ENCODE measurements around the gene GRK5.
"Not testable (repeated sequence)": the region's sequence is repeated elsewhere in the genome, so short reads cannot be mapped to it uniquely, and the experiment has no call there.

GRK5 gene

DNA sequence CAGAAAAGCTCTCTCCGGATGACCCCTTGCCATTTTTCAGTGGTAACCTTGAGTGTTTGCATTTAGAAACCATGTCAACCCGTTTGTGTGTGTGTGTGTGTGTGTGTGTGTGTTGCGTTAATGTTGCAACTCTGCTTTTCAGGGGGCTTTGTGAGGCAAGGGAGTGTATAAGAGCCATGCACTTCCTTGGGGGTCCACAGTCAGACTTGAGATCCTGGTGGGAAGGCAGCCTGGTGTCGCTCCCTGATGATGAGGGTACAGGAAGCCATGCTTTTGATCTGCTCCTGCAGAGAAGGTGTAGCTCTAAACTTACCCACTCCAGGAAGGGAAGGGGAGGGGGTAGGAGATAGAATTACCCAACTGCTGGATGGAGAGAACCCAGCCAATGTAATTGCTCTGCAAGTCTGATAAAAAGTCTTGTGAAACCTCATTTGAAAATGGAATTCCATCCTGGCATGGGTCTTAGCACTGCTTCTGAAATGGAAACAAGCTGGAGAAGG lies 10.7 kb downstream of the GRK5 start:
- in situ Hi-C loops (cut with HindIII; ENCODE audit: low sequenced_read_pairs), result loop anchor here (25.0 kb wide), 2 partner anchors 194 to 269 kb away; no protein-coding TSS in a partner anchor

DNA sequence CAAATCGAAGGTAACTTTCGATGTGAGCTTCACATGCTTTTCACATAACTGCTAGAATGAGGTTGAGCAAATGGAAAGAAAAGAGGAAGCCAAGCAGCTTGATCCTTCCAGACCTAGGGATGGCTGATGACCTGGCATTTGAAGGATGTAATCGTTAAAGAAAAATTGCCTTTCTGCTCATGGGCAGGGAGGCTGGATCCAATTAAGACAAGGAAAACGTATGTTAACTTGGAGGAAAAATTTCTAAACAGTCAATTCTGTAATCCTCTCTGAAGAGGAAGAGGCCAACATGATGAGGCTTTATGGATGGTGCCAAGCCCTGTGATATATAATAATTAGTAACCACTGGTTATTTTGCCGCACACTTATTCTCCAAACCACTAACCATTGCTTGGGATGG lies 12.5 kb downstream of the GRK5 start:
- in situ Hi-C loops (cut with HindIII; ENCODE audit: low sequenced_read_pairs), result loop anchor here (25.0 kb wide), 2 partner anchors 192 to 267 kb away; no protein-coding TSS in a partner anchor

DNA sequence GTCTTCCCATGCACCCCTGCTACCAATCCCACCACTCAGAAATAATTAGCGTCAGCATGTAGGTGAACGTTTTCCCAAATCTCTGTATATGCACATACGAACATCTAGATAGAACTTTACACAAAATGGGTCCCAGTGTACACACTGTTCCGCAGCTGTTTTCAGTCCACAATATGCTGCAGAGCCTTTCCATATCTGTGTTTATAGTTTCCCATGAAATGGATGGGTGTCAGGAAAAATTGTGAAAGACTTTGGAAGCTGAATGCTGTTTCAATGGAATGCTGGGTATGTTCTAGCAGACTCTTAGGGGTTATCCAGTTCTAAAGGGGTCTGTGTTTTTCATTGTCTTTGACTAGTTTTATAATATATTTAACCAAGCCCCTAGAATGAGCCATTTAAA lies 13.8 kb downstream of the GRK5 start:
- in situ Hi-C loops (cut with HindIII; ENCODE audit: low sequenced_read_pairs), result loop anchor here (25.0 kb wide), 2 partner anchors 191 to 266 kb away; no protein-coding TSS in a partner anchor

DNA sequence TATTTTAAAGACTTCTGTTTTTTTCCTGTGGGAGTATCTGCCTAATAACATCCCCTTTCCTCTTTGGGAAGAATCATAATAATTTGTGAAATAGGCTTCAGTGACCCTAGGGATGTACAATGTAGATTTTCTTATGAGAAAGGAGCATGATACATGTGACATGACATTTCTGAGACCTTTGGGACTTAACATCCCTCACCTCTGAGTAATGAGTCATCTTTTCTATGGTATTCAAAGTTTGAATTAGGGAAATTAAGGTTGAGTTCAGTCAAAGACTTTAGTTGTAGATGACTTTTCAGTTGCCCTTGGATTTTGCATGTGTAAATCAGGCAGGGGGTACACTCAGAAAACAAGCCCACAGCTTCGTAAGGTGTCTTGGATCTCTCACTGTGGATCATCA lies 14.3 kb downstream of the GRK5 start:
- in situ Hi-C loops (cut with HindIII; ENCODE audit: low sequenced_read_pairs), result loop anchor here (25.0 kb wide), 2 partner anchors 191 to 266 kb away; no protein-coding TSS in a partner anchor

DNA sequence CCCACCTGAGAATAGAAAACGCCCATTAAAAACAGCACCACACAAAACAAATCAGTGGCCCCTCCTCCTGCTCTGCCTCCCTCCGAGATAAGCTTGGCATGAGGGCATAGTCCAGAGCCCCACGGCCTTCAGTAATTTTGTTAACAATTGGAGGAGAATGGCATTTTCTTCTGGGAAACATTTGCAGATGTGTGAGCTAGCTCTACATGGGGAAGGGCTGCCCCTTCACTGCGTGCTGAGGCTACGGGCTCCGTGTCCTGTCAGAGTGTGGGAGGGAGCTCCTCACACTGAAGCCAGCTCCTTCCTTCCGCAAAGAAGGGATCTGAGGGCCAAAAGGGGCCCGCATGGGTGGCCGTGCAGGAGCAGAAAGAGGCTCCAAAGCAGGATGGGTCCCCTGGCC lies 15.2 kb downstream of the GRK5 start:
- in situ Hi-C loops (cut with HindIII; ENCODE audit: low sequenced_read_pairs), result loop anchor here (25.0 kb wide), 2 partner anchors 190 to 265 kb away; no protein-coding TSS in a partner anchor

DNA sequence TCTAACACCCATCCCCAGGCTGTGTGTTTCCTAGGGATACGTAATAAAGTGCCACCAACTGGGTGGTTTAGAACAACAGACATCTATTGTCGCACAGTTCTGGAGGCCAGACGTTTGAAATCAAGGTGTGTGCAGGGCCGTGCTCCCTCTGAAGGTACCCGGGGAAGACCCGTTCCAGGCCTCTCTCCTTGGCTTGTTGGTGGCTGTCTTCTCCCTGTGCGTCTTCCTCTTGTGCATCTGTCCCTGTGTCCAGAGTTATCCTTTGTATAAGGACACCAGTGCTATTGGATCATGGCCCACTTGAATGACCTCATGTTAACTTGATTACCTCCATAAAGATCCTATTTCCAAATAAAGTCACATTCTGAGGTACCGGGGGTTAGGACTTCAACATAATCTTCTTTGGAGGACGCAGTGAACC lies 15.6 kb downstream of the GRK5 start:
- in situ Hi-C loops (cut with HindIII; ENCODE audit: low sequenced_read_pairs), result loop anchor here (25.0 kb wide), 2 partner anchors 189 to 264 kb away; no protein-coding TSS in a partner anchor

DNA sequence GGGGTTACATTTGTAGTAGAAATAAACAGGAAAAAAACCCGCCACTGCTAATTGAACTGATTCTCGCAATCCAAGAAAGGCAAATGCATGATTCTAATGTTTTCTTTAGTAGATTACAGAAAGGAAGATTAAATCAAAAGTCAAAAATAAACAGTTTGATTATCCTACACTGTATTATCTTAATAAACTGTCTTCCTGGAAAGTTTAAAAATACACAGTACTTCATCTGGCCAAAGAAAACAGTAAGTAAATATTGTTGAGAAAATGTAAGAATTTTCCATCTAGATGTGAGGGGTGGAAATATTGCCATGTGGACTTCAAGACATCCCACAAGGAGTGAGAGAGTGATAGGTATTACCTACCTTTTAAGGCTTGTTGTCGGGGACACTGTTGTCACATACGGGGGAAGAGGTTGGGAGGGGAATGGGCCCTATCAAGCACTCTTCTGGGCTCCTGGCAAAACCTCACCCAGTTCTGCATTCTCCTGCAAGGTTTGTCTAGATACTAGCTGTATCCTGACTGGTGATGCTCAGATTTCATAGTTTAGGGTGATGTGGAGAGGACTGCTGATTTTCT lies 17.8 kb downstream of the GRK5 start:
- in situ Hi-C loops (cut with HindIII; ENCODE audit: low sequenced_read_pairs), result no loop called here

DNA sequence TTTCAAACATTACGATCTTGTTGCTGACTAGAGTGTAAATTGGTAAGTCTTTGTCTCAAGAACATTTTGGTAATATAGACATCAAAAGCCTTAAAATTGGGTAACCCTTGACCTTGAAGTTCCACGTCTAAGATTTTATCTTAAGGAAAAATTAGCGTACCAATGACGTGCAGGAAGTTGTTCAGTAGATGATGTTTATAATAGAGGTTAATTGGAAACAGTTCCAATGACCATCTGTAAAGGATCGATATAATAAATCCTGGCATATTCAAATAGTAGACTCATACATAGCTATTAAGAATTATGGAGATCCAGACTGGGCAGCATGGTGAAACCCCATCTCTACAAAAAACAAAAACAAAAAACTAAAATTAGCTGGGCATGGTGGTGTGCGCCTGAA lies 20.5 kb downstream of the GRK5 start:
- in situ Hi-C loops (cut with HindIII; ENCODE audit: low sequenced_read_pairs), result no loop called here

DNA sequence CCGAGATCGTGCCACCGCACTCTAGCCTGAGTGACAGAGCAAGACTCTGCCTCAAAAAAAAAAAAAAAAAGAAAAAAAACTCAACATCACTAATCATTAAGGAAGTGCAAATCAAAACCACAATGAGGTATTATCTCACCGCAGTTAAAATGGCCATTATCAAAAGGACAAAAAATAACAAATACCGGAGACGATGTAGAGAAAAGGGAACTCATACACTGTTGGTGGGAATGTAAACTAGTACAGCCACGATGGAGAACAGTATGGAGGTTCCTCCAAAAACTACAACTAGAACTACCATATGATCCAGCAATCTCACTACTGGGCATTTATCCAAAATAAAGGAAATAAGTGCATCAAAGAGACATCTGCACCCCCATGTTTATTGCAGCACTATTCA lies 24.3 kb downstream of the GRK5 start:
- in situ Hi-C loops (cut with HindIII; ENCODE audit: low sequenced_read_pairs), result no loop called here

DNA sequence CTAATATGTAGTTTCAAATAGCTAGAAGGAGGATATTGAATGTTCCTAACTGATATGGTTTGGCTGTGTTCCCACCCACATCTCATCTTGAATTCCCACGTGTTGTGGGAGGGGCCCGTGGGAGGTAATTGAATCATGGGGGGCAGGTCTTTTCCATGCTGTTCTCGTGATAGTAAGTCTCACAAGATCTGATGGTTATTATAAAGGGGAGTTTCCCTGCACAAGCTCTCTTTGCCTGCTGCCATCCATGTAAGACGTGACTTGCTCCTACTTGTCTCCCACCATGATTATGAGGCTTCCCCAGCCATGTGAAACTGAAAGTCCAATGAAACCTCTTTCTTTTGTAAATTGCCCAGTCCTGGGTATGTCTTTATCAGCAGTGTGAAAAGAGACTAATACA lies 25.1 kb downstream of the GRK5 start:
- in situ Hi-C loops (cut with HindIII; ENCODE audit: low sequenced_read_pairs), result not testable (repeated sequence)

DNA sequence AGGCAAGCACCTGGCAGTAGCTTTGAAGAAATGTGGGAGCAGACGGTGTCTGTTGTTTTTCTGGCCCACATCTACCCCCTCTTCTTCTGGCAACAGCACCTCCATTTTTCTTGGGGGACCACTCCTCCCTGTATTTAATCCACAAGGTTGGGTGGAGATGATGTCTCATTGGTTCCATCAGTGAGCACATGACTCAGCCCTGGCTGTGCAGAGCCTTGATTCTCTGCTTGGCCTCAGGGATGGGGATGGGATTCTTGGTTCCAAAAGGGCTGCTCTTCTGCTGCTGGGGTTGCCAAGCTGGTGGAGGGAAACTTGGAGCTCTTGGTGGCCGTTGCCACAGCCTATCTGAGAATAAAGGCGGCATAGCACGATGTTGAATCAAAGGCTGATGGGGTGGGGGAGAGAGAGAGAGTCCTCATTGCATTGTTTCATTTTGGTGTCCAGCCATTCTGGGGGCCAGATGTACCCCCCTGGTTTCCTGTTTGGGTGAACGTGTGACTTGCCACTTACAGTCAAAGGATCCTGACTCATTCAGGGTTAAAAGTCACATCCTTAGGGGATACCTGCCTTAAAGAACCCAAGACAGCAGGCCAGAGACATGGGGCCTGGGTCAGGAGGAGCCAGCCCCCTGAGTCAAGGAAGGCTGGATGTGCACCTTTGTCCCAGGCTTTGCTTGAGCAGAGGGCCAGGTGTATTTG lies 25.9 kb downstream of the GRK5 start:
- in situ Hi-C loops (cut with HindIII; ENCODE audit: low sequenced_read_pairs), result no loop called here

DNA sequence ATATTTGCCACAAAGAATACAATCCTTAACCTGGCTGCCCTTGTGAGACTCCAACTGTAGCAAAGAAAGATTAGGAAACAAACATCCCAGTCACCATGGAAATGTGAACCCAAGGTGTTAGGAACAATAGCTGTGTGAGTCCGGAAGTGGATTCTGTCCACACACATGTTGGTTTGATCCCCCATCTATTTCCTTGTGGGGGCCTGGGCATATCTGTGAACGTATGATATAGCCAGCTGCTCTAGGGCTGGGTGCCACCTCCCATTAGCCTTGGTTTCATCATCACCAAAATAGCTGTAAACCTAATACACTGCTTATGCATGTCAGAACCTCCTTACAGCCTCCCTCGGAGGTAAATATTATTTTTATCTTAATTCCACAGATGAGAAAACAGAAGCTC lies 26.4 kb downstream of the GRK5 start:
- in situ Hi-C loops (cut with HindIII; ENCODE audit: low sequenced_read_pairs), result no loop called here

DNA sequence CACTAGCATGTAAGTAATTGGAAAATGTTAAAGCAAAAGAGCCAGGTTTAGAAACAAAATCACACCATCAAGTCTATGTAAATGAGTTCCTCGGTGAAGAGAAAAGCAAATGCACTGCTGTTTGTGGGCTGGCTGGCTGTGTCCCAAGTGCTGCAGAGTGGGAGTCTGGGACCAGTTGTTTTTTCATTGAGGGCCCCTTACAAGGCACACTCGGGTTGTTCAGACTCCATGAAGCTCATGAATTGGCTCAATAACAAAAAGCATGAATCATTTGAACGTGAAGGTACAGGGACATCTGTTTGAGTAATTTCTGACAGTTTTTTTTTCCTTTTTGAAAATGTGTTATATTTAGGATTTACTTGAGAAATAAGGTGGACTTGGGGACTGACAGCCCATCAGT lies 28.0 kb downstream of the GRK5 start:
- in situ Hi-C loops (cut with HindIII; ENCODE audit: low sequenced_read_pairs), result no loop called here

DNA sequence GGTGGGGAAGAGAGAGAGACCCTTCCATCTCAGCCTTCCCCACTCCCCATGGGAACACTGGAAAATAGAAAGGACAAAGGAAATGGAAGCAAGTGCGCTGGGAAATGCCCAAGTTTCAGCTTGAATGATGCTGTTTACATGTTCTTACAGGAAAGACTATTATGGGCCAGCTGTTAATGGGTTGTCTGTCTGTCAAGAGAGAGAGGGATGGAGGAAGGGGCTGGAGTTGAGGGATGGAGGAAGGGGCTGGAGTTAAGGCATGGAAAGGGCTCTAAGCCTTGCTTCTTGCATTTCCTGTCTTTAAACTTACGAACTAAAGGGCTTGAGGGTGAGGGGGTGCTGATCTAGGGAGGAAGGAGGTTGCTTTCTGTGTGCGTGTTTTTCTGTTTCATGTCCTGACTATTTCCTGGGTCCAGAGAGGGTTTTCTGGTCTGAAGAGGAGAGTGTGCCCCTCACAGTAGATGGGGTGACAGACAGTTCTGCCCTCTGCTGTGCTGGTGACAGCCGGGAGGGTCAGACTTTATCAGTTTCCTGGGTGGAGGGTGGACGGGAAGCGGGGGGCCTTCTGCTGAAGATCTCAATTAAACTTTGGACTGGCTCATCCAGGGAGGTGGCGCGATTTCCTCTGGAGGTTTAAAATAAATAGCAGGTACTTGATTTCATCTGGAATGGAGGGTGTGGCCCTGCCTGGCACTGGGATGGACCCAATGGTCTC lies 30.5 kb downstream of the GRK5 start:
- in situ Hi-C loops (cut with HindIII; ENCODE audit: low sequenced_read_pairs), result no loop called here

DNA sequence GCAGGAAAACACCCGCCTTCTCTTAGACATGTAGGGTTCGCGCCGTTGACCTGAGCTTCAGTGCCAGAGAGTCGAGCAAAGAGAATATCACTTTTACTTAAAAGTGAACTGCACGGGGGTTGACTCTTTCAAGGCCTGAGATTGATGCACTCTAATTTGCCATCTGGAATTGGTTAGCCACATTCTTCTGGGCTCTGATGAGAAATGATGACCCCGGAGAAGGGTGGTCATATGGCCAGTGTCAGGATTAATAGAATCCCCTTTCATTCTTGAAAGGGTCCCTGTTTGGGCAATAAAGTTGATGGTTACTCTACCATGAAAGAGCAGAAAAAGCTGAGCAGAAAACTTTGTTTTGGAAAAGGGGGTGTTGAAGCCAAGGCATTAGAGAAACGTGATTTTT lies 31.2 kb downstream of the GRK5 start:
- in situ Hi-C loops (cut with HindIII; ENCODE audit: low sequenced_read_pairs), result no loop called here

DNA sequence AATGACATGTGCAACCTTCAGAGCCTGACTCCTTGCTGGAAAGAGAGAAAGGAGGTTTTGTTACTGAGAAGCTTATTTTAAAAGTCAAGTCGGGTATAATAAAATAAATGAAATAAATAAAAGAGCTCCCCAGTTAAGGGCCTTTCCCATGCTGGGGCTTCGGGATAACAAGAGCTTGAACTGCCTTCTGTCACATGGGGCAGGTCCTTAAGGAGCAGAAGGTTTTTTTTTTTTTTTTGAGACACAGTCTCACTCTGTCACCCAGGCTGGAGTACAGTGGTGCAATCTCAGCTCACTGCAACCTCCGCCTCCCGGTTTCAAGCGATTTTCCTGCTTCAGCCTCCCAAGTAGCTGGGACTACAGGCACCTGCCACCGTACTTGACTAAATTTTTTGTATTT lies 31.6 kb downstream of the GRK5 start:
- in situ Hi-C loops (cut with HindIII; ENCODE audit: low sequenced_read_pairs), result not testable (repeated sequence)

DNA sequence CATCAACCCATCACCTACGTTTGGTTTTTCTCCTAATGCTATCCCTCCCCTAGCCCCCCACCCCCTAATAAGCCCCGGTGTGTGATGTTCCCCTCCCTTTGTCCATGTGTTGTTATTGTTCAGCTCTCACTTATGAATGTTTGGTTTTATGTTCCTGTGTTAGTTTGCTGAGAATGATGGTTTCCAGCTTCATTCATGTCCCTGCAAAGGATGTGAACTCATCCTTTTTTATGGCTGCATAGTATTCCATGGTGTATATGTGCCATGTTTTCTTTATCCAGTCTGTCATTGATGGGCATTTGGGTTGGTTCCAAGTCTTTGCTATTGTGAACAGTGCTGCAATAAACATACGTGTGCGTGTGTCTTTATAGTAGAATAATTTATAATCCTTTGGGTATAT lies 32.3 kb downstream of the GRK5 start:
- in situ Hi-C loops (cut with HindIII; ENCODE audit: low sequenced_read_pairs), result not testable (repeated sequence)

DNA sequence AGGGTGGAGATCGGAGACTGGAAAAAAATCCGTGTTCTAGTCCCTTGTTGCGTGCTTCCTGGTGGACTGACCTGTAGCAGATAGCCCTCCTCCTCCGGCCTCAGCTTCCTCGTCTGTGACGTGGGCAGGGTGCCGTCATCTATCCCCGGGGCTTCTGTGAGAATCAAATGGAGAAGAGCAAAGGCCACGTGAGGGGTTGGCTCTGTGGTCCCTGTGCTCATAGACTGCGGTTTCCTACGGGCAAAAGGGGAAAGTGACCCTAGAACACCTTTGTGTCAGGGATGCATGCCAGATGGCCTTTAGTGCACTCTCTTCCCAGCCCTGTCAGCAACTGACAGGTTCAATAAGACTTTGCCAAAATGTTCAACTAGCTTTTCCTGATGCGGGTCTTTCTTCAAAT lies 33.7 kb downstream of the GRK5 start:
- in situ Hi-C loops (cut with HindIII; ENCODE audit: low sequenced_read_pairs), result no loop called here

DNA sequence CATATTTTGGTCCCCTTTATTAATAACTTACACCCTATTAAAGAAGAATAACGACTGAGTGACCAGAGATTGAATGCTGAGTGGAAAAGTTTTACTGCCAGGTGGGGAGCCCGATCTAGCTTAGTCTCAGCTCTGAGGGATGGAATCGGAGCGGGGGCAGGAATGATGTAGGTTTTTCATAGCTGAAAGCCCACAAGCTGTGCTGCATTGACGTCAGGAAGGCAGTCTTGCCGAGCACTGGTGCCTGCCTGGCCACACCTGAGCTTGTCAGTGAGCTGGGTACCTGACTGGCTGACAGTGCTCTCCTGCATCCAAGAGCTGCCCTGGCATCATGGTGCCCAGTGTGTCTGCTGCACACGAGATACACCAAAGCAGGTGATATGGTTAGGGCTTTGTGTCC lies 34.8 kb downstream of the GRK5 start:
- in situ Hi-C loops (cut with HindIII; ENCODE audit: low sequenced_read_pairs), result no loop called here

DNA sequence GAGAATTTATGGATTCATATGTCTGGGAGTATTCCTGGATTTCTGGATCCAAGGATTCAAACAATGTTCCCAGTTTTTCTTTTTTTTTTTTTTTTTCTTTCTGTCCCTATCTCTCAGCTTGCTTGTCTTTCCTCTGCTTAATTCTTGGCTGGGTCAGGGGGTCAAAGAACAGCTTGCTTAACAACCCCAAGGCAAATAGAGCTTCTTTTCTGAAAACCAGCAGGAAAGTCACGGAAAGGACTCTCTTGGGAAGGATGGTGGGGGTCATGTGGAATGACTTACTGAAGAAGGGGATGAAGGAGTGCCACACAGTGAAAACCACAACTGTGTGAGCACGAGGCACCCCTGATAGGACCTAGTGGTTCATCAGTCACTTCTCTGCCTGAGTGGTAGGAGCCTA lies 36.1 kb downstream of the GRK5 start:
- in situ Hi-C loops (cut with HindIII; ENCODE audit: low sequenced_read_pairs), result no loop called here

DNA sequence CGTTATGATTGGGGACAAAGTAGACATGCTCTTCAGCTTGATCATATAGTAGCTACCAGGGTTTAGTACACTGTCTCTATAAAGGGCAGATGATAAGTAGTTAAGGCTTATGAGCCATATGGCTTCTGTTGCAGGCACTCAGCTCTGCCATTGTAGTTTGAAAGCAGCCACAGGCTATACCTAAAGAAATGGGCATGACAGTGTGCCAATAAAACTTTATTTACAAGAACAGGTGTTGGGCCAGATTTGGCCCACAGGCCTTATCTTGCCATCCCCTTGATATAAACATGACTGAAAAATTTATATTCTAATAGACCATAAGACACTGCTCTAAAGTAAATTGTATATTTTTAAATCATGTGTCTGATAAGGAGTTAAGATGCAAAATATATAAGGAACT lies 36.6 kb downstream of the GRK5 start:
- in situ Hi-C loops (cut with HindIII; ENCODE audit: low sequenced_read_pairs), result no loop called here

DNA sequence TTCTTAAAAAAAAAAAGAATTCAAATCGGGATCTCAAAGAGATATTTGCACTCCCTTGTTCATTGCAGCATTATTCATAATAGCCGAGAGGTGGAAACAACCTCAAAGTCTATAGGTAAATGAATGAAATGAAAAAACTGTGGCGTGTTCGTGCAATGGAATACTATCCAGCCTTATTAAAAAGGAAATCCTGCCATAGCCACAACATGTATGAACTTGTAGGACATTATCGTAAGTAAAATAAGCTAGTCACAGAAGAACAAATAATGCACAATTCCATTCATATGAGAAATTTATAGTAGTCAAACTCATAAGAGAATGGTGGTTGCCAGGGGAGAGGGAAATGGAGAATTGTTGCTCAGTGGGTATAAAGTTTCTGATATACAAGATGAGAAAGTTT lies 37.9 kb downstream of the GRK5 start:
- in situ Hi-C loops (cut with HindIII; ENCODE audit: low sequenced_read_pairs), result no loop called here
